Activated T-cell treated with anti-CD3 and anti-CD28 coated beads, Interleukin-2, amount 50 U/mL, for 48 hours (primary cell): ENCODE measurements around the gene TKTL1.
"Not testable (repeated sequence)": the region's sequence is repeated elsewhere in the genome, so short reads cannot be mapped to it uniquely, and the experiment has no call there.

Source experiments
- DNase-seq, 2 experiments: peaks; one replicate each; pipeline ENCODE4 v3.0.0-alpha.2; 2020

Gene TKTL1, protein sequence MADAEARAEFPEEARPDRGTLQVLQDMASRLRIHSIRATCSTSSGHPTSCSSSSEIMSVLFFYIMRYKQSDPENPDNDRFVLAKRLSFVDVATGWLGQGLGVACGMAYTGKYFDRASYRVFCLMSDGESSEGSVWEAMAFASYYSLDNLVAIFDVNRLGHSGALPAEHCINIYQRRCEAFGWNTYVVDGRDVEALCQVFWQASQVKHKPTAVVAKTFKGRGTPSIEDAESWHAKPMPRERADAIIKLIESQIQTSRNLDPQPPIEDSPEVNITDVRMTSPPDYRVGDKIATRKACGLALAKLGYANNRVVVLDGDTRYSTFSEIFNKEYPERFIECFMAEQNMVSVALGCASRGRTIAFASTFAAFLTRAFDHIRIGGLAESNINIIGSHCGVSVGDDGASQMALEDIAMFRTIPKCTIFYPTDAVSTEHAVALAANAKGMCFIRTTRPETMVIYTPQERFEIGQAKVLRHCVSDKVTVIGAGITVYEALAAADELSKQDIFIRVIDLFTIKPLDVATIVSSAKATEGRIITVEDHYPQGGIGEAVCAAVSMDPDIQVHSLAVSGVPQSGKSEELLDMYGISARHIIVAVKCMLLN

DNA sequence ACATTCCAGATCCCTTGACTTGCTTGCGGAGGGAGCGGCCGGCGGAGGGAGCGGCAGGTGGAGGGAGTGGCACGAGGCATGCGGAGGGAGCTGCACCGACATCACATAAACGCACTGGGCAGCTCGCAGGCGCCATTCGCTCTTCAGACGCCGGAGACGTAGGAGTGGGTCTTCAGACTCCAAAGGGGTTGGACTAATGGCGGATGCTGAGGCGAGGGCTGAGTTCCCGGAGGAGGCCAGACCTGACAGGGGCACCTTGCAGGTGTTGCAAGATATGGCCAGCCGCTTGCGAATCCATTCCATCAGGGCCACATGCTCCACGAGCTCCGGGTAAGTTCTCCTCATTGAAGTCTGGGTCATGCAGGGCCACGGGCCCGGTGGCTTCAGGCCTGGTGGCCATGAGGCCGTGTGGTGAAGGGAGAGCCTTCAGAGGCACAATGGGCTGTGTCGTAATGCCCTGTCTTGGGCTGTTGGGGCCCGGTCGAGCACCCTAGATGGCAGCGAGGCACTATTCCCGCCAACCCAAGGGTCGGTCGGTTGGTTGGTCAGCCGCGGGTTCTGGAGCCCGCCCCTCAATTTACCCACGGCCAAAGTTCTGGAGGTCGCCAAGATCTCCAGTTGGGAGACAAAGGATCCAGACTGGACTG, at the start of gene TKTL1:
TKTL1 (plus strand) TSS at position 132 of the 647 bp plus-strand sequence; CDS start at position 197, 65 bp downstream.
- no peak for DNase-seq

DNA sequence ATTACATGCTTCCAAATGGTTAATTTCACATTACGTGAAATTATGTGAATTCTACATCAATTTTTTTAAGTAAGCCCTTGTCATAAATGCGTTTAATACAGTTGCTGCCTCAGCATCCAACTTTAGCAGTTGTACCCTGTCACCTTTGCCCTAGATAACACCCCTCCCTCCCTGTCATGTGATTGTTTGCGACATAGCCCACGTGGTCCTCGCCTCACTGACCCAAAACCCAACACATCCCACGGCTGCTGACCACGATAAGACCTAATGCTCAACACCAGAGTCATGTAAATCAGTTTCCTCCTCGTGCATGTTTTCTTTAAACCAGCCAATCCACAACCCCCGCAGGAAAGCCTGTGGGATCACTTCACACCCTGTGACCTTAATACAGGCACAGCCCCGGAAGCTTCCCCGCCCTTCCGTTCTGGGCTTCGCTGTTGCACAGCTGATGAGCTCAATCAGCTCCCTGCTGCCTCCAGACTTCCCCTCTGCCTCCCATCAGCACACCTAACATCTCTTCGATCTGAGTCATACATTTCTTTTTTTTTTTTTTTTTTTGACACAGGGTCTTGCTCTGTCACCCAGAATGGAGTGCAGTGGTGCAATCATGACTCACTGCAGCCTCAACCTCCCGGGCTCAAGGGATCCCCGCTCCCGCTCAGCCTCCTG, 48.1 kb upstream of the TKTL1 start:
- DNase-seq, result not testable (repeated sequence)

DNA sequence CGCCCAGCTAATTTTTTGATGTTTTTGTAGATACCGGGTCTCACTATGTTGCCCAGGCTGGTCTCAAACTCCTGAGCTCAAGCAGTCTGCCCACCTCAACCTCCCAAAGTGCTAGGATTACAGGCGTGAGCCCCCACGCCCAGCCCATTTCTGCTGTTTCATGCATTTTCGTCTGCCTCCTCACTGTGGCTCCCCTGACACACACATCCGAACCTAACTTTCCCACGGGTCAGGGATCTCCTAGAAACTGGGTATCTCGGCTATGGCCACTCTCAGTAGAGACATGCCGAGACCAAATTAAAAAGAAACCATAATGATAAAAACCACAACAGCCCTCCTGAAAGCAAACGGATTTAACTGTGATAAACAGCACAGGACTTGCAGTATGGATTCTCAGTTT, 47.5 kb upstream of the TKTL1 start:
- not testable (repeated sequence) for DNase-seq

DNA sequence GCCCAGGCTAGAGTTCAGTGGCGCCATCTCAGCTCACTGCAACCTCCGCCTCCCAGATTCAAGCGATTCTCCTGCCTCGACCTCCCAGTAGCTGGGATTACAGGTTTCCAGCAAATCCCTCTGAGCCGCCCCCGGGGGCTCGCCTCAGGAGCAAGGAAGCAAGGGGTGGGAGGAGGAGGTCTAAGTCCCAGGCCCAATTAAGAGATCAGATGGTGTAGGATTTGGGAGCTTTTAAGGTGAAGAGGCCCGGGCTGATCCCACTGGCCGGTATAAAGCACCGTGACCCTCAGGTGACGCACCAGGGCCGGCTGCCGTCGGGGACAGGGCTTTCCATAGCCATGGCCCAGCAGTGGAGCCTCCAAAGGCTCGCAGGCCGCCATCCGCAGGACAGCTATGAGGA, 38.3 kb upstream of the TKTL1 start, which contains the start of gene OPN1MW3:
OPN1MW3 (plus strand) TSS at position 301 of the 400 bp plus-strand sequence; CDS start at position 339, 38 bp downstream.
- DNase-seq, result not testable (repeated sequence)

DNA sequence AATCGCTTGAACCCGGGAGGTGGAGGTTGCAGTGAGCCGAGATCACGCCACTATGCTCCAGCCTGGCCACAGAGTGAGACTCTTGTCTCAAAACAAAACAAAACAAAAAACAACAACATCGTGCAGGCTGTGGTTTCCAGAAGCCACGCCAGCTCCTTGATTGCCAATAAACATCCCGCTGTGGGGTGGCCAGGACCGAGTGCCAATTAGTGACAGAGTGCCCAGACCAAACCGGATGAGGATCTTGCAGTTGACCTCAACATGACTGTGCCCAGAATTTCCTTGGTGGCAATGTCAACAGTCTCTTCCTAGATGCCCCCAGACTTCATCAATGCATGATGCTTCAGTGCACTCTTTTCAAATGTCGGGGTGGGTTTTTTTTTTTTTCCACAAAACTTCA, 36.9 kb upstream of the TKTL1 start:
- not testable (repeated sequence) for DNase-seq

DNA sequence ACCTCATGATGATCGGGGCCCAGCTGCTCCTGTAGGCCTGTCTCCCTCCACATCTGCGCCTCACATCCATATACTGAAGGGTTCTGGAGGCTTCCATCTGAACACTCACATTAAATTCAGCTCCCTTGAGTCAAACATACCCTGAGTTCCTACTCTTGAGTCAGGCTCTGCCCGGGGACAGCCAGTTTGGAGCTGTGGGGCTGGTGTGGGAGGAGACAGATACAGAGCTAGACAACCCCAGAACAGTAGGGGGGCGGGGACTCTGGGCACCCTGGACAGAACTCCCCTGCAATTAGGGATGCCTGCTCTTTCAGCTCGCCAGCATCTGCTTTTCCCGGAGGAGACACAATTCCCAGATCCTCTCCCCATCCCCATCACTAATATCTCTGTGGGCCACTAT, 32.5 kb upstream of the TKTL1 start:
- not testable (repeated sequence) for DNase-seq

DNA sequence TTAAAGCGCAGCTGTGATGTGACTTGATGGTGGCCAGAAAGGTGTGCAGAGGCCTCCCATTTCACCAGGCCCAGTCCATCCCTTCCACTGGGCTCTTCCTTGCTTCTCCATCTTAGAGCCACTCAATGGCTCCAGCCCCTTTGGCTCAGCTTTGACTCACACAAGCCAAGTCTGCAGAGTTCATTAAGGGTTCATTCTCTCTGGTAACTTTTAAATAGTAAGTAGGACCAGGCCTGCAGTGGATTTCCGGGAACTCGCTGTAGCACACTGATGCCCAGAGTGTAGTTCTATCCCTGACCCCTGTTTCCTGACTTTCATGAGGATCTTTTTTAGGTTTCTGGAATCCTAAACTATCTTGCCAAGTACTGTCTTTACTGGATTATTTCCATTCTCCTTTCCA, 26.4 kb upstream of the TKTL1 start:
- not testable (repeated sequence) for DNase-seq

DNA sequence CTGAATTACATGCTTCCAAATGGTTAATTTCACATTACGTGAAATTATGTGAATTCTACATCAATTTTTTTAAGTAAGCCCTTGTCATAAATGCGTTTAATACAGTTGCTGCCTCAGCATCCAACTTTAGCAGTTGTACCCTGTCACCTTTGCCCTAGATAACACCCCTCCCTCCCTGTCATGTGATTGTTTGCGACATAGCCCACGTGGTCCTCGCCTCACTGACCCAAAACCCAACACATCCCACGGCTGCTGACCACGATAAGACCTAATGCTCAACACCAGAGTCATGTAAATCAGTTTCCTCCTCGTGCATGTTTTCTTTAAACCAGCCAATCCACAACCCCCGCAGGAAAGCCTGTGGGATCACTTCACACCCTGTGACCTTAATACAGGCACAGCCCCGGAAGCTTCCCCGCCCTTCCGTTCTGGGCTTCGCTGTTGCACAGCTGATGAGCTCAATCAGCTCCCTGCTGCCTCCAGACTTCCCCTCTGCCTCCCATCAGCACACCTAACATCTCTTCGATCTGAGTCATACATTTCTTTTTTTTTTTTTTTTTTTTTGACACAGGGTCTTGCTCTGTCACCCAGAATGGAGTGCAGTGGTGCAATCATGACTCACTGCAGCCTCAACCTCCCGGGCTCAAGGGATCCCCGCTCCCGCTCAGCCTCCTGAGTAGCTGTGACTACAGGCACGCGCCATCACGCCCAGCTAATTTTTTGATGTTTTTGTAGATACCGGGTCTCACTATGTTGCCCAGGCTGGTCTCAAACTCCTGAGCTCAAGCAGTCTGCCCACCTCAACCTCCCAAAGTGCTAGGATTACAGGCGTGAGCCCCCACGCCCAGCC, 10.9 kb upstream of the TKTL1 start:
- not testable (repeated sequence) for DNase-seq

DNA sequence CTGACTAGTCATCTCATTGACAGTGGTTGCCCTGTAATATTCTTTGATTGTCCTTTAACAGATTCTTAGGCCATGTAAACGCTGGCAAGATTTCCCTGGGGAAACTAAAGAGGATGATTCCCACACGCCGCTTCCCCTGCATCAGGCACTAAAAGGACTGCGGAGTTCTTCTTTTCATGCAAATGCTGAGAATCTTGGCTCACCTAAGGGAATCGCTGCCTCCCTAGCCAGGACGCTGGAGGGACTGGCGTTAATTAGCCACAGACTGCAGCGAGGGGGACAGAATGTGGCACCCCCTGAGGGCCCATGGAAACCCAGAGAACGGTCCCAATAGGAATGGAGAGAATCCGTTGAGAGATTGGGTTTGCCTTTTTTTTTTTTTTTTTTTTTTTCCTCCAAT, 9.2 kb upstream of the TKTL1 start:
- not testable (repeated sequence) for DNase-seq

DNA sequence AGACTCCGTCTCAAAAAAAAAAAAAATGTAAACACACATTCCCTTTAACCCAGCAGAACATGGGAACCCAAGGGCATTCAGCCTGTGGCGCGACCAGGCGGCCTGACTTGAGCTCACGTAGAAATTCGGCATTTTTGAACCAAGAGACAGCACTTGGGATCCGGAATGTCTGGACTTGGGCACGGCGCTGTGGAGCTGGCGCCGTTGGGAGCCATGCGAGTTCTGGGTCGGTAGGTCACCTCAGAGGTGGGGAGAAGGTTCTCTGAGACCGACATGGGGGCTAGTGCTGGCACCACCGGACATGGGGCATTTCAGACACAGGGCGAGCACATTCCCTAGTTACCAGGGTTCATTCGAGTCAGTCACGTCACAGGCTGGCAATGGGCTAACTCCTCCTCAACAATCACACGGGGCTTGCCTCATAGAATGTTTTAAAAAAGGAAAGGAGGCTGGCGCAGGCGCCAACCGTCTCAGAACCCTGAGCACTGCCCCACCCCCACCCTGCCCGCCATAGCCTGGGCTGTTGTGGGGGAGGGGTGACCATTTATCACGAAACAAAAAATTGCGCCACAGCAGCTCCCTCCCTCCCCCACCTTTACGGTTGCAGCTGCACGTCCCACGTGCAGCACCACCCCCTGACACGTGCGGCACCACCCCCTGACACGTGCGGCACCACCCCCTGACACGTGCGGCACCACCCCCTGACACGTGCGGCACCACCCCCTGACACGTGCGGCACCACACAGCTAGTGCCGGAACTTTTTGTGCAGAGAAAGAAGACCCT, 612 bp upstream of the TKTL1 start, which contains the start of gene TEX28:
TEX28 (minus strand) TSS at position 334 of the 784 bp plus-strand sequence. CDS start 3,007 bp downstream, outside the sequence.
- no peak for DNase-seq

DNA sequence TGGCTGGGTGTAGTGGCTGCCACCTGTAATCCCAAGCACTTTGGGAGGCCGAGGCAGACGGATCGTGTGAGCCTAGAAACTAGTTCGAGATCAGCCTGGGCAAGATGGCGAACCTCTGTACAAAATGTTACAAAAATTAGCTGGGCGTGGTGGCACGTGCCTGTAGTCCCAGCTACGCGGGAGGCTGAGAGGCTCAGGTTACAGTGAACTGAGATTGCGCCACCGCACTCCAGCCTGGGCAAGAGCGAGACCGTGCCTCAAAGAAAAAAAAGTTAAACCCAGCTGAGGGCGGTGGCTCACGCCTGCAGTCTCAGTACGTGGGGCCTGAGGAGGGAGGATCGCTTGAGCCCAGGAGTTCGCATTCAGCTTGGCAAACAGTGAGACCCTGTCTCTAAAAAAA, 1.1 kb downstream of the TKTL1 start:
- no peak for DNase-seq

DNA sequence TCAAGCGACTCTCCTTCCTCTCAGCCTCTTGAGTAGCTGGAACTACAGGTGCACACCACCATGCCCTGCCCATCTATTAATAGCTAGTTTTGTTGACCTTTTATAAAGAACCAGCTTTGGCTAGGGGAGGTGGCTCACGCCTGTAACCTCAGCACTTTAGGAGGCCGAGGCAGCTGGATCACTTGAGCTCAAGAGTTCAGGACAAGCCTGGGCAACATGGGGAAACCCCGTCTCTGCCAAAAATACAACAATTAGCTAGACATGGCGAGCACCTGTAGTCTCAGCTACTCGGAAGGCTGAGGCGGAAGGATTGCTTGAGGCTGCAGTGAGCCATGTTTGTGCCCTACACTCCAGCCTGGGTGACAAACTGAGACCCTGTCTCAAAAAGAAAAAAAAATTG, 2.7 kb downstream of the TKTL1 start:
- DNase-seq, result no peak

DNA sequence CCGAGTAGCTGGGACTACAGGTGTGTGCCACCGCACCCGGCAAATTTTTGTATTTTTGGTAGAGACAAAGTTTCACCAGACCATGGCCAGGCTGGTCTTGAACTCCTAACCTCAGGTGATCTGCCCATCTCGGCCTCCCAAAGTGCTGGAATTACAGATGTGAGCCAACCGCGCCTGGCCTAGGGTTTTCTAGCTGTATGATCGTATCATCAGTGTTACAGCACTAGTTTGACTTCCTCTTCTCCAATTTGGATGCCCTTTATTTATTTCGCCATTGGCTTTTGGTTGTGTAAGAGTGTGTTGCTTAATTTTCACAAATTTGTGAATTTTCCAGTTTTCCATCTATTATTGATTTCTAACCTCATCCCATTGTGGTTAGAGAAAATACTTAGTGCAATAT, 5.2 kb downstream of the TKTL1 start:
- DNase-seq, result no peak

DNA sequence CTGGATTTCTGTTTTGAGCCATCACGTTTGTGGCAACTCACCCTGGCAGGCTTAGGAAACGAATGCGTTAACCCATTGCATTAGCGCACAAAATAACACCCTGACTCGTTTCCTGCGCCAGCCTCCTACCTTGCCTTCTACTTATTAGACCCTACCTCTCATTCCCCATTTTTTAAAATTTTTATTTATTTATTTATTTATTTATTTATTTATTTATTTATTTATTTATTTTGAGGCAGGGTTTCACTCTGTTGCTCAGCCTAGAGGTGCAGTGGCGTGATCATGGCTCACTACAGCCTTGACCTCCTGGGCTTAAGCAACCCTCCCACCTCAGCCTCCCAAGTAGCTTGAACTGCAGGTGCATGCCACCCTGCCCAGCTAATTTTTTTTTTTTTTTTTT, 7.4 kb downstream of the TKTL1 start:
- DNase-seq, result not testable (repeated sequence)

DNA sequence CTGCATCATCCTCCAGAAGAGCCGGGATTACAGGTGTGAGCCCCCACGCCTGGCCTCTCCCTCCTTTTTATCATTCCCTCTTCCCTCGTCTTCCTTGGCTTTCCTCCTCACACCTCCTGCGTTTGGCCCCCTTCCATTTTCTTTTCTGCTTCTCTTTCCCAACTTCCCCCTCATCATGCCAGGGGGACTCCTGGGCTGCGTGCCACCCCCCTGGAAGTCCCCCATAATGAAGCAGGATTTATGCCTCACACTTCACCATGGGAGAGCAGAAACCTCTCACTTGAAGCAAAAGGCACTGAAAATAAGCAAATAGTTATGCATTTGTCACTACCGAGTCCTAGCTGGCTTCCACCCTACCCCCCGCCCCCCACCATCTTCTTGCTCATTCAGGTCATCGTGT, 7.9 kb downstream of the TKTL1 start:
- DNase-seq, result no peak

DNA sequence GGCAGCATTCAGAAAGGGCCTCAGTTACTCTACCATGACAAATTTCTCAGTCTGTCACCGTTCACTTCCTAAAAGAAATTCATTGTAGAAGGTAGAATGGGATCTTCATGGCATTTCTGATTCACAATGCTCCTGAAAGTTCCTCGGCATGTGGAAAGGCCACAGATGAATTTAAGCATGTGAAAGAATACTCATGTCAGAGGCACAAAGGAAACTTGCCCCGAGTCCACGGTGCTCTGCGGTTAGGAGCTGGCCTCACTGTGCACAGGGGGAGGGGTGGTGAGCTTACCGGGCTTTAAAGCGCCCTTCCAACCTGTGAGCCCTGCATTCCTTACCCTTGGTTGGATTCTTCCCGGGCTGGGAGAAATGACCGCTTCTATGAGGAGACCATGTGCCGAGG, 9.3 kb downstream of the TKTL1 start:
- no peak for DNase-seq

DNA sequence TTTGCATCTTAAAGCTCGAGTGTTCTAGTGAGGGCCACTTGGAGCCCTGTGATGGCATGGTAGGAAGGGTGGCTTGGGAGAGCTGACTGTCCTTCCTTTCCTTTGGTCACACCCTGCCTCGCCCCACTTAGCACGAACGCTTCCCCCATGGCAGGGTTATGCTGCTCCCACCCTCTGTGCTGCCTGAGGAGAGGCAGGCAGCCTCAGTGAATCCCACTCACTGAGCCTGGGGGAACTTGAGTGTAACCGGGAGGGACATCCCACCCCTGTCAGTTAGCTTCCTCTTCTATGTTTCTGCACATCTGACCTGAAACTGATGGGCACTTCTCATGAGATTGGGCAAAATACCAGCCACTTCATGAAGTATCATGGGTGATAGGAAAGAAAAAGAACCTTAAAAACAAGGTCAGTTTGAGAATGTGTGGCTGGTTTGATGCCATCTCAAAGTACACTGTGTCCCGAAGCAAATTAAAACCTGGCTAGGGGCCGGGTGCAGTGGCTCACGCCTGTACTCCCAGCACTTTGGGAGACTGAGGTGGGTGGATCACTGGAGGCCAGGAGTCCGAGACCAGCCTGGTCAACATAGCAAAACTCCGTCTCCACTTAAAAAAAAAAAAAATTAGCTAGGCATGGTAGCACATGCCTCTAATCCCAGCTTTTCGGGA, 10.1 kb downstream of the TKTL1 start:
- no peak for DNase-seq

DNA sequence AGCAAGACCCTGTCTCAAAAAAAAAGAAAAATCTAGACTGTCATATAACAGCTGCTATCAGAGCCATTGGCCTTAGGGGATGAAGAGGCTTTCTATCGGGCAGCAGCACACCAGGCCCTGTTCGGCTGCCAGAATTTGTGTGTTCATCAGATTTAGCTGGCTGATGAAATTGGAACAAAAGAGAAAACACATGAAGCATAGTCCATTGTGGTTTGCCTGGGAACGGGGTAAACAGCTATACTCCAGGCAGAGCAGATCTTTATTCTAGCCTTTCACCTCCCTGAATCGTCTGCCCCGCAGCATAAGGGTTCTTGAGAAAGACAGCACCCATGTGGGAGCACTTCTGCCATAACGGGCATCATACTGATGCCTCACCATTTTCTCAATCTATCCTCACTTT, 11.6 kb downstream of the TKTL1 start:
- DNase-seq, result no peak

DNA sequence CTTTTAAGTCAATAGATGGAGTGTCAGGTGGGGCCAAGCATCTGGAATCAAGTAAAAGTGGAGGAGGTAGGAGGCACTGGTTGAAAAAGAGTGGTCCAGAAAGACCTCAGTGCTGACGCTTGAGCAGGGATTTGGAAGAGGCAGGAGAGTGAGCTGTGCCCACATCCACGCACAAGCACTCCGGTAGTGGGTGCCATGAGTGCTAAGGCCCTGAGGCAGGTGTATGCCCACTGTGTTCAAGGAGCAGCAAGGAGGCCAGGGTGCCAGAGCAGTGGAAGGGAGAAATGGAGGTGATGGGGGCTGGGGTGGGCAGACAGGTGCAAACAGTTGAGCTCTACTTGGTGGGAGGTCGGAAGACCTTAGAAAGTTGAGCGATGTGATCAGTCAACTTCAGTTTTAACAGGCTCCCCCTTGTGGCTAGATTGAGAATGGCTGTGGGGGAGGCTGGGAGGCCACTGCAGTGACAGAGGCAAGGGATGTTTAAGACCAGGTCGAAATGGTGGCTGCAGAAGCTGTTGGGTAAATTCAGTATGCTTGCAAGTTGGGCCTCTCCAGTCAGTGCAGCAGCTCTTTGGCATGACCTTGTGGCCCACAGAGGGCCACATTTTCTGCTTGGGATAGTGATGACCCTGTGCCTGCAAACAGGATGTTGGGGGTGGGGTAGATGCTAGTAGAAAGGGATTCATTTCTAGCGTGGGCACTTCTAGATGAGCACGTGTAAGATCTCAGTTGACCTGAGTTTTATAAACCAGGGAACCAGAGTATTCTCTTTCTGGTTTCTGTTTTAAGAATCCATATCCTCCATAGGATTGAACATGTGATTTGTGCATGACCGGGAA, 12.7 kb downstream of the TKTL1 start:
- DNase-seq, result peak; percentile 90 to 92
